A673 (cell line): ENCODE measurements around the gene SHROOM4. TPM values are rescaled to one million over a fixed set of nuclear protein-coding genes. Genes with fewer than 3 reads are reported as not detected.

Experiments
- BruUV-seq: library from RNA; stranded (reverse); fragments of 400-500 nt; replicated peaks from 2 replicates; lab custom pipeline; 2021; lab: Mats Ljungman, UMichigan
- CTCF ChIA-PET: fragments of 300-600 bp; sonication (Branson Sonifier 250); formaldehyde crosslinking; loops from one replicate; lab custom pipeline; 2022; ENCODE audit warnings: antibody characterized with exemption; lab: Charles Lee
- POLR2A ChIA-PET: fragments of 300-600 bp; sonication (Branson Sonifier 250); formaldehyde crosslinking; loops from one replicate; lab custom pipeline; 2022; ENCODE audit warnings: antibody characterized with exemption; ENCODE audit not compliant: low non-redundant PET; lab: Charles Lee
- DNase-seq: peaks from one replicate; pipeline ENCODE4 v3.0.0-alpha.2; 2015; ENCODE audit warnings: low spot score
- H3K27ac ChIP-seq: fragments of 200-600 bp; sonication (generic); 2 replicates; pipeline ENCODE4 v1.5.1; 2016; ENCODE audit warnings: mixed run types, low read depth, mild to moderate bottlenecking, mixed read lengths, antibody characterized with exemption, low read length; ENCODE audit not compliant: poor library complexity, severe bottlenecking
- H3K27me3 ChIP-seq: fragments of 200-600 bp; sonication (generic); replicated peaks from 2 replicates; pipeline ENCODE4 v1.6.1; 2017; ENCODE audit warnings: mixed run types, low read depth, mild to moderate bottlenecking, mixed read lengths, antibody characterized with exemption, low read length; ENCODE audit not compliant: insufficient read depth, poor library complexity
- H3K36me3 ChIP-seq: fragments of 200-600 bp; sonication (generic); 2 replicates; pipeline ENCODE4 v1.6.1; 2016; ENCODE audit warnings: mixed run types, mild to moderate bottlenecking, mixed read lengths, antibody characterized with exemption, low read length; ENCODE audit not compliant: insufficient read depth, poor library complexity, severe bottlenecking
- H3K4me1 ChIP-seq: fragments of 200-600 bp; sonication (generic); 2 replicates; pipeline ENCODE4 v1.6.1; 2017; ENCODE audit warnings: mixed run types, mild to moderate bottlenecking, mixed read lengths, antibody characterized with exemption, low read length; ENCODE audit not compliant: insufficient read depth, poor library complexity, severe bottlenecking
- H3K4me3 ChIP-seq: fragments of 200-600 bp; sonication (generic); 2 replicates; pipeline ENCODE4 v1.5.1; 2016; ENCODE audit warnings: low read depth, mixed run types, mild to moderate bottlenecking, mixed read lengths, low read length; ENCODE audit not compliant: poor library complexity, severe bottlenecking
- H3K9me3 ChIP-seq: fragments of 200-600 bp; sonication (generic); 2 replicates; pipeline ENCODE4 v1.6.1; 2016; ENCODE audit warnings: mixed run types, low read depth, mild to moderate bottlenecking, mixed read lengths, antibody characterized with exemption, low read length; ENCODE audit not compliant: poor library complexity, severe bottlenecking
- EZH2 ChIP-seq: fragments of 200-600 bp; sonication (generic); IDR thresholded peaks from 2 replicates; pipeline ENCODE4 v1.6.1; 2017; ENCODE audit warnings: borderline replicate concordance, low read depth, mild to moderate bottlenecking, mixed read lengths, antibody characterized with exemption, low read length; ENCODE audit not compliant: poor library complexity, severe bottlenecking
- intact Hi-C: fragments of 100-400 bp; cut with micrococcal nuclease; formaldehyde crosslinking; loops from one replicate; pipeline ENCODE4 v1.10.0; 2022; ENCODE audit not compliant: unreplicated experiment
- total RNA-seq: library from RNA; stranded (reverse); gene quantifications from 2 replicates; pipeline ENCODE4 v1.2.3, GENCODE V29; 2021
- TF ChIP-seq, protein P1 (sequence below): fragments of 300-800, 200-600 bp; sonication (generic); conservative IDR thresholded peaks from 2 replicates; pipeline ENCODE4 v1.5.1; 2017; ENCODE audit warnings: low read depth, mild to moderate bottlenecking, antibody characterized with exemption, low read length, moderate library complexity, mixed read lengths

Gene SHROOM4
- total RNA-seq, 1 experiment from 2014 or later, result 7.0 TPM

DNA sequence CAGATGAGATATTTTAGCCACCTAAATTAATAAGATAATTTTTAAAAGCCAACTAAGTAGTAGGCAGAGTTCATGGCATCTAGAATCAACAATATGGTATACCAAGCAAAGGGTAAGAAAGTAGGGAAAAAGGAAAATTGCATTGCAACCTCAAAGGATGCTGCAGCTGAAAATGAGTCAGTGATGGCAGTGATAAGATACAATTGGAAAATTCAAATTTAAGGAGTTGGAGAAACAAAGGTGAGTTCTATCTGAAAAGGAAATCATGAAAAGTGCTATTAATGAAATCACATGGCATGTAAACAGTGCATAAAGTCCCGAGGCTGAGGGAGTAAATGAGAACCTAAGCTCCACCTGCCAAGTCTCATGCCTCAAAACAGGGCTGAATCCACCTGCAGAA is 33.9 kb downstream of the SHROOM4 start:
- Histone ChIP-seq H3K36me3 (no peaks in the 10 kb centered on the region), H3K9me3 (no peaks in the 10 kb centered on the region), H3K27ac (no peak overlapping the region), H3K27me3 (no peaks in the 10 kb centered on the region), H3K4me3 (no peak overlapping the region), H3K4me1 (peaks cover 5% of the 10 kb centered on the region)
- intact Hi-C loops, result no loop called here
- no peak for DNase-seq
- TF ChIP-seq EZH2, result no peak
- TF ChIP-seq, protein P1, sequence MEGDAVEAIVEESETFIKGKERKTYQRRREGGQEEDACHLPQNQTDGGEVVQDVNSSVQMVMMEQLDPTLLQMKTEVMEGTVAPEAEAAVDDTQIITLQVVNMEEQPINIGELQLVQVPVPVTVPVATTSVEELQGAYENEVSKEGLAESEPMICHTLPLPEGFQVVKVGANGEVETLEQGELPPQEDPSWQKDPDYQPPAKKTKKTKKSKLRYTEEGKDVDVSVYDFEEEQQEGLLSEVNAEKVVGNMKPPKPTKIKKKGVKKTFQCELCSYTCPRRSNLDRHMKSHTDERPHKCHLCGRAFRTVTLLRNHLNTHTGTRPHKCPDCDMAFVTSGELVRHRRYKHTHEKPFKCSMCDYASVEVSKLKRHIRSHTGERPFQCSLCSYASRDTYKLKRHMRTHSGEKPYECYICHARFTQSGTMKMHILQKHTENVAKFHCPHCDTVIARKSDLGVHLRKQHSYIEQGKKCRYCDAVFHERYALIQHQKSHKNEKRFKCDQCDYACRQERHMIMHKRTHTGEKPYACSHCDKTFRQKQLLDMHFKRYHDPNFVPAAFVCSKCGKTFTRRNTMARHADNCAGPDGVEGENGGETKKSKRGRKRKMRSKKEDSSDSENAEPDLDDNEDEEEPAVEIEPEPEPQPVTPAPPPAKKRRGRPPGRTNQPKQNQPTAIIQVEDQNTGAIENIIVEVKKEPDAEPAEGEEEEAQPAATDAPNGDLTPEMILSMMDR, result no peak
- ChIA-PET POLR2A (no interaction called here), CTCF (no interaction called here)
- no TSS peak for BruUV-seq

DNA sequence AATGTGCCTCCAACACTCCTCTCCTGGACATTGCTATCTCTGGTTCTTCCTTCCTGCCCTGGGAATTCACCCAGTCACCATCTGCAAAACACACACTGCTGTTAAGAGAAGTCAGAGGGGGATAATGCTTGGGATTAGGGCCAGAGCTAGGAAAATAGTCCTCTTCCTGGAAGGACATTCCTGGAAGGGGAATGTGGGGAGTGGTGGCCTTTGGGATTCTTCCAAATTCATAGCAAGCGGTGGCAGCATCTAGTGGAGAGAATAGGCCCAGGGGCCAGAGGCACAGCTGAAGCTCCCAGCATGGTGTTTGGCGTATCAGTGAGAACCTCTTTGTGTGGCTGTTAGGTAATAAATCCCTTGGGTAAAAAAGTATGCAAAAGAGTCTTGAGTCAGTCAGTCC is 34.3 kb downstream of the SHROOM4 start:
- Histone ChIP-seq H3K27ac (no peak overlapping the region), H3K27me3 (no peaks in the 10 kb centered on the region), H3K4me1 (peaks cover 5% of the 10 kb centered on the region), H3K9me3 (no peaks in the 10 kb centered on the region), H3K36me3 (no peaks in the 10 kb centered on the region), H3K4me3 (no peak overlapping the region)
- ChIA-PET POLR2A (no interaction called here), CTCF (no interaction called here)
- intact Hi-C loops, result no loop called here
- TF ChIP-seq EZH2, result no peak
- TF ChIP-seq, protein P1, result no peak
- peak; percentile 70 for DNase-seq
- no TSS peak for BruUV-seq

DNA sequence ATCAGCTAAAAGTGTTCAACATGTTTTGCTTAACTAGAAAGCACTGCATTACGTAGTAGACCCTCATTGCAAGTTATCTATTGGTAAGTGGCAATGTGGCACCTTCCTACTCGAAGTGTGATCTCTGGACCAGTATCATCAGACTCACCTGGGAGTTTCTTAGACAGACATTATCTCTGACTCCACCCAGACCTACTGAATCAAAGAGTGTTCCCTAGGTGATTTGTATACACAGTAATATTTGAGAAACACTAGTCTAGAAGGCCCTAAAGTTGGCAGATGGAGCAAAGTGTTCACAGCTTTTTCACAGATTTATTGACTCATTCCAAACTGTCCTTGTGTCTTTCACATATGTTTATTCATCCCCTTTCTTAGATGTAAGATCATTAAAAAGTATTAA is 35.7 kb downstream of the SHROOM4 start:
- BruUV-seq, result no TSS peak
- H3K27me3 ChIP-seq, result no peaks in the 10 kb centered on the region
- no peak for TF ChIP-seq EZH2
- TF ChIP-seq, protein P1, result no peak
- no peak overlapping the region for H3K27ac ChIP-seq
- ChIA-PET POLR2A (no interaction called here), CTCF (no interaction called here)
- H3K9me3 ChIP-seq, result no peaks in the 10 kb centered on the region
- H3K4me3 ChIP-seq, result no peak overlapping the region
- H3K4me1 ChIP-seq, result peaks cover 5% of the 10 kb centered on the region
- H3K36me3 ChIP-seq, result no peaks in the 10 kb centered on the region
- intact Hi-C loops, result no loop called here
- DNase-seq, result no peak
